Left ventricle myocardium inferior (tissue), 1 donor: ENCODE results near the gene RPL39. TPM values are rescaled to one million over a fixed set of nuclear protein-coding genes. Genes with fewer than 3 reads are reported as not detected.
"Not testable (repeated sequence)": the region's sequence is repeated elsewhere in the genome, so short reads cannot be mapped to it uniquely, and the experiment has no call there.

Source experiments
- DNase-seq: peaks from one replicate; pipeline ENCODE4 v3.0.0-alpha.2; 2020
- H3K27ac ChIP-seq: fragments of 200-600 bp; replicated peaks from 2 replicates; pipeline ENCODE4 v1.8.0; 2021
- H3K27me3 ChIP-seq: fragments of 200-600 bp; 2 replicates; pipeline ENCODE4 v1.8.0; 2021; ENCODE audit warnings: low read depth
- H3K36me3 ChIP-seq: fragments of 200-600 bp; 2 replicates; pipeline ENCODE4 v1.8.0; 2021
- H3K4me1 ChIP-seq: fragments of 200-600 bp; 2 replicates; pipeline ENCODE4 v1.8.0; 2021
- H3K4me3 ChIP-seq: fragments of 200-600 bp; 2 replicates; pipeline ENCODE4 v1.8.0; 2021; ENCODE audit warnings: mild to moderate bottlenecking, moderate library complexity
- H3K9me3 ChIP-seq: fragments of 200-600 bp; replicated peaks from 2 replicates; pipeline ENCODE4 v1.8.0; 2021
- intact Hi-C: fragments of 100-400 bp; cut with micrococcal nuclease; formaldehyde crosslinking; loops from one replicate; pipeline ENCODE4 v1.11.0; 2022
- total RNA-seq: library from RNA; stranded (reverse); fragmentation: NEBNext Ultra II Directional; extraction: Animal tissue kit (Norgen Biotek cat#: 25700); gene quantifications from one replicate; pipeline ENCODE4 v1.2.1, GENCODE V29; 2021
- TF ChIP-seq, protein P1 (sequence below): fragments of 200-600 bp; IDR thresholded peaks from 2 replicates; pipeline ENCODE4 v1.8.0; 2021; ENCODE audit warnings: antibody characterized with exemption, mild to moderate bottlenecking, borderline replicate concordance
- donor health status: DM: no; HTN: yes; CAD: no; lungs with severe emphysema.

The RPL39 gene
- total RNA-seq, 1 donor from 2014 or later = 1,056 TPM

DNA sequence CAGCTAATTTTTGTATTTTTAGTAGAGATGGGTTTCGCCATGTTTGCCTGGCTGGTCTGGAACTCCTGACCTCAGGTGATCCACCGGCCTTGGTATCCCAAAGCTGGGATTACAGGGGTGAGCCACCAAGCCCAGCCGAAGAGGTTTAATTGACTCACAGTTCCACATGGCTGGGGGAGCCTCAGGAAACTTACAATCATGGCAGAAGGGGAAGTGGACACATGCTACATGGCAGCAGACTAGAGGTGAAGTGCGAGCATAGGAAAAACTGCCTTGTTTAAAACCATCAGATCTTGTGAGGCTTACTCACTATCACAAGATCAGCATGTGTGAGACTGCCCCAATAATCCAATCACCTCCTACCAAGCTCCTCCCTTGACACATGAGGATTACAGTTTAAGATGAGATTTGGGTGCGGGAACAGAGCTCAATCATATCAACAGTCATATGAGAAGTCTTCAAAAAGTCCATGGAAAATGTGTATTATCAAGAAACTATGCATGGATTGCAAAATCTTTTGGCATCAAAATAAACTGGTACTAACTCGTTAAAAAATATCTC lies 25.8 kb upstream of the RPL39 start:
- Histone ChIP-seq H3K4me1 (no peaks in the 10 kb centered on the region), H3K27ac (no peak overlapping the region), H3K9me3 (no peaks in the 10 kb centered on the region), H3K27me3 (no peaks in the 10 kb centered on the region), H3K4me3 (no peak overlapping the region), H3K36me3 (no peaks in the 10 kb centered on the region)
- intact Hi-C loops = no loop called here
- TF ChIP-seq, protein P1, sequence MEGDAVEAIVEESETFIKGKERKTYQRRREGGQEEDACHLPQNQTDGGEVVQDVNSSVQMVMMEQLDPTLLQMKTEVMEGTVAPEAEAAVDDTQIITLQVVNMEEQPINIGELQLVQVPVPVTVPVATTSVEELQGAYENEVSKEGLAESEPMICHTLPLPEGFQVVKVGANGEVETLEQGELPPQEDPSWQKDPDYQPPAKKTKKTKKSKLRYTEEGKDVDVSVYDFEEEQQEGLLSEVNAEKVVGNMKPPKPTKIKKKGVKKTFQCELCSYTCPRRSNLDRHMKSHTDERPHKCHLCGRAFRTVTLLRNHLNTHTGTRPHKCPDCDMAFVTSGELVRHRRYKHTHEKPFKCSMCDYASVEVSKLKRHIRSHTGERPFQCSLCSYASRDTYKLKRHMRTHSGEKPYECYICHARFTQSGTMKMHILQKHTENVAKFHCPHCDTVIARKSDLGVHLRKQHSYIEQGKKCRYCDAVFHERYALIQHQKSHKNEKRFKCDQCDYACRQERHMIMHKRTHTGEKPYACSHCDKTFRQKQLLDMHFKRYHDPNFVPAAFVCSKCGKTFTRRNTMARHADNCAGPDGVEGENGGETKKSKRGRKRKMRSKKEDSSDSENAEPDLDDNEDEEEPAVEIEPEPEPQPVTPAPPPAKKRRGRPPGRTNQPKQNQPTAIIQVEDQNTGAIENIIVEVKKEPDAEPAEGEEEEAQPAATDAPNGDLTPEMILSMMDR = no peak
- DNase-seq = no peak

DNA sequence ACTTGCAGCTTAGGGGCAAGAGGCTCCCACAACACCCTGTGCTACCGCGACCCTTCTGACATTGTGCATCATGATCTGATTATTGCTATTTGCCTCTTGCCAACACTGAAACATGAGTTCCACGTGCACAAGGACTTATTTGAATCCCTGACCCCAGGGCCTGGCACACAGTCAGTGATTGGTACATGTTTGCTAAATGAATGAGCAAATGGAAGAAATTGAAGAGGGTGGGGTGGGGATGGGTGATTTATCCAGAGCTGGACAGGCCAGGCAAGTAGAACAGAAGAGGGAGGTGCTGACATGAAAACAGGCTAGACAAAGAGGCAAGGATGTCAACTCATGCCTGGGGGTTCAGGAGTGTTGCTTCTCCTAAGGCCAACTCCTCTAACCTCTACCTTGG lies 24.9 kb upstream of the RPL39 start:
- DNase-seq = no peak
- TF ChIP-seq, protein P1 = no peak

DNA sequence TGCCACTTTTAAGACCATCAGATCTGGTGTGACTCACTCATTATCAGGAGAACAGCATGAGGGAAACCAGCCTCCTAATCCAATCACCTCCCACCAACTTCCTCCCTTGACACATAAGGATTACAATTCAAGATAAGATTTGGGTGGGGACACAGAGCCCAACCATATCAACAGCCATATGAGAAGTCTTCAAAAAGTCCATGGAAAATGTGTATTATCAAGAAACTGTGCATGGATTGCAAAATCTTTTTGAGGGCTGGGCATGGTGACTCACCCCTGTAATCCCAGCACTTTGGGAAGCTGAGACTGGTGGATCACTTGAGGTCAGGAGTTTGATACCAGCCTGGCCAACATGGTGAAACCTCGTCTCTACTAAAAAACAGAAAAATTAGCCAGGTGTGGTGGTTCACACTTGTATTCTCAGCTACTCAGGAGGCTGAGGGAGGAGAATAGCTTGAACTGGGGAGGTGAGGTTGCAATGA lies 17.8 kb upstream of the RPL39 start:
- TF ChIP-seq, protein P1 = no peak
- Histone ChIP-seq H3K4me1 (no peaks in the 10 kb centered on the region), H3K9me3 (no peaks in the 10 kb centered on the region), H3K27ac (no peak overlapping the region), H3K27me3 (no peaks in the 10 kb centered on the region), H3K4me3 (no peak overlapping the region), H3K36me3 (no peaks in the 10 kb centered on the region)
- intact Hi-C loops = no loop called here
- no peak for DNase-seq

More for the DNA sequence above, 24.9 kb upstream of the RPL39 start:
- Histone ChIP-seq H3K36me3 (no peaks in the 10 kb centered on the region), H3K4me3 (no peak overlapping the region), H3K27me3 (no peaks in the 10 kb centered on the region), H3K27ac (no peak overlapping the region), H3K9me3 (no peaks in the 10 kb centered on the region), H3K4me1 (no peaks in the 10 kb centered on the region)
- intact Hi-C loops = no loop called here

DNA sequence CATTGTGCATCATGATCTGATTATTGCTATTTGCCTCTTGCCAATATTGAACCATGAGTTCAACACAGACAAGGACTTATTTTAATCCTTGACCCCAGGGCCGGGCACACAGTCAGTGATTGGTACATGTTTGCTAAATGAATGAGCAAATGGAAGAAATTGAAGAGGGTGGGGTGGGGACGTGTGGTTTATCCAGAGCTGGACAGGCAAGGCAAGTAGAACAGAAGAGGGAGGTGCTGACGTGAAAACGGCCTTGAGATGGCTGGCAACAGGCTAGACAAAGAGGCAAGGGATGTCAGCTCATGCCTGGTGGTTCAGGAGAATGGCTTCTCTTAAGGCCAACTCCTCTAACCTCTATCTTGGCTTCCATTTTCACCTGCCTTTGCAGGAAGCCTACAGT lies 17.0 kb upstream of the RPL39 start:
- DNase-seq, intact Hi-C loops, H3K4me3 ChIP-seq, H3K4me1 ChIP-seq, H3K27ac ChIP-seq, H3K9me3 ChIP-seq, H3K36me3 ChIP-seq, H3K27me3 ChIP-seq: not testable (repeated sequence)

DNA sequence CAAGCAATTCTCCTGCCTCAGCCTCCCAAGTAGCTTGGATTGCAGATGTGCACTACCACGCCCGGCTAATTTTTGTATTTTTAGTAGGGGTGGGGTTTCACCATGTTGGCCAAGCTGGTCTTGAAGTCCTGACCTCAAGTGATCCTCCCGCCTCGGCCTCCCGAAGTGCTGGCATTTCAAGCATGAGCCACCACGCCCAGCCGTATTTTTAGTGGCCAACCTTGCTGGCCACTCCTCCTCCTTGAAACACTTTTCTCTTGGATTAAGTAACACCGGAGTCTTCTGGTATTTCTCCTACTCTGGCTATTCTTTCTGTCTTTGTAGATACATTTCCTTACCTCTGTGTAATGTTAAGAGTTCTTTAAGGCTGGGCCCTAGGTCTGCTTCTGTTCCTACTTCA lies 11.1 kb upstream of the RPL39 start:
- no peak overlapping the region for H3K4me3 ChIP-seq
- no peaks in the 10 kb centered on the region for H3K27me3 ChIP-seq
- H3K36me3 ChIP-seq = no peaks in the 10 kb centered on the region
- intact Hi-C loops = no loop called here
- no peak for DNase-seq
- H3K27ac ChIP-seq = no peak overlapping the region
- TF ChIP-seq, protein P1 = no peak
- no peaks in the 10 kb centered on the region for H3K4me1 ChIP-seq
- no peaks in the 10 kb centered on the region for H3K9me3 ChIP-seq

DNA sequence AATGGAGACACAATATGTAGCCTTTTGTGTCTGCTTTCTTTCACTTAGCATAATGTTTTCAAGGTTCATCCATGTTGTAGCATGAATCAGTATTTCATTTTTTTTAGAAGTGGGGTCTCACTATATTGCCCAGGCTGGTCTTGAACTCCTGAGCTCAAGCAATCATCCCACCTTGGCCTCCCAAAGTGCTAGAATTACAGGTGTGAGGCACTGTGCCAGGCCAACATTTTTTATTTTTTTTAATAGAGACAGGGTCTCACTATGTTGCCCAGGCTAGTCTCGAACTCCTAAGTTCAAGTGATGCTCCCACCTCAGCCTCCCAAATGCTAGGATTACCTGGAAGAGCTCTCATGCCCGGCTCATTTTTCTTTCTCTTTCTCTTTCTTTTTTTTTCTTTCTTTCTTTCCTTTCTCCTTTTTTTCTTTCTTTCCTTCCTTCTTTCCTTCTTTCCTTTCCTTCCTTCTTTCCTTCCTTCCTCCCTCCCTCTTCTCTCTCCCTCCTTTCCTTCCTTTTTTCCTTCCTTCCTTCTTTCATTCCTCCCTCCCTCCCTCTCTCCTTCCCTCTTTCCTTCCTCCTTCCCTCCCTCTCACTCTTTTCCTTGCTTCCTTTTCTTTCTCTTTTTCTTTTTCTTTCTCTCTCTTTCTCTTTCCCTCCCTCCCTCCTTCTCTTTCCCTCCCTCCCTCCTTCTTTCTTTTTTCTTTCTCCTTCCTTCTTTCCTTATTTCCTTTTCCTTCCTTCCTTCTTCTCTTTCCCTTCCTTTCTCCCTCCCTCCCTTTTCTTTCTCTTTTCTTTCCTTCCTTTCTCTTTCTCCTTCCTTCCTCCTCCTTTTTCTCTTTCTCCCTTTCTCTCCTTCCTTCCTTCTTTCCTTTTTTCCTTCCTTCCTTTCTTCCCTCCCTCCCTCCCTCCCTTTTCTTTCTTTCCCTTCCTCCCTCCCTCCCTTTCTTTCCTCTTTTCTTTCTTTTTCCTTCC lies 10.1 kb upstream of the RPL39 start:
- Histone ChIP-seq H3K36me3 (no peaks in the 10 kb centered on the region), H3K27me3 (no peaks in the 10 kb centered on the region), H3K4me3 (no peak overlapping the region), H3K9me3 (no peaks in the 10 kb centered on the region), H3K27ac (no peak overlapping the region), H3K4me1 (no peaks in the 10 kb centered on the region)
- DNase-seq = no peak
- intact Hi-C loops = no loop called here
- TF ChIP-seq, protein P1 = no peak
